Testis (tissue), 3 donors: ENCODE data around the gene CPNE7. TPM values are rescaled to one million over a fixed set of nuclear protein-coding genes. Genes with fewer than 3 reads are reported as not detected.

Experiments
- DNase-seq: peaks from one replicate; pipeline ENCODE4 v3.0.0-alpha.2; 2019
- H3K27ac ChIP-seq, 2 donors: fragments of 200-600 bp; sonication (generic); one replicate each; pipeline ENCODE4 v1.5.1; 2019
- H3K27me3 ChIP-seq: fragments of 200-600 bp; sonication (generic); one replicate; pipeline ENCODE4 v1.5.1; 2019
- H3K36me3 ChIP-seq: fragments of 200-600 bp; sonication (generic); one replicate; pipeline ENCODE4 v1.5.1; 2017; ENCODE audit warnings: low read depth; ENCODE audit errors: missing control alignments
- H3K4me1 ChIP-seq: fragments of 200-600 bp; sonication (generic); one replicate; pipeline ENCODE4 v1.5.1; 2019
- H3K4me3 ChIP-seq, 2 donors: fragments of 200-600 bp; sonication (generic); one replicate each; pipeline ENCODE4 v1.5.1; 2017 to 2019
- H3K9me3 ChIP-seq: fragments of 200-600 bp; sonication (generic); one replicate; pipeline ENCODE4 v1.5.1; 2017
- POLR2A ChIP-seq: fragments of 450-650 bp; IDR thresholded peaks from one replicate; pipeline ENCODE4 v1.6.1; 2017; ENCODE audit warnings: antibody characterized with exemption, mild to moderate bottlenecking, moderate library complexity
- WGBS, 2 donors: methylation state at CpG; one replicate each; pipeline ENCODE4 v1.1.5; 2018; 5-methylcytosine and 5-hydroxymethylcytosine counted together
- intact Hi-C: fragments of 100-400 bp; cut with DNase I; formaldehyde crosslinking; loops from one replicate; pipeline ENCODE4 v1.15.1; 2023; ENCODE audit warnings: low total_unique reads
- polyA plus RNA-seq: library from polyadenylated mRNA; stranded (reverse); fragments of 350-450 nt; fragmentation: Illumina TruSeq; extraction: RNeasy Lipid Tissue Mini Kit (QIAGEN cat#74804); gene quantifications from one replicate; pipeline ENCODE4 v1.2.3, GENCODE V29; 2014; ENCODE audit warnings: low read depth, low replicate concordance; ENCODE audit not compliant: insufficient read depth
- total RNA-seq, 2 donors: library from RNA; depleted of rRNA; stranded (reverse); fragments of >200 nt; gene quantifications; one replicate each; pipeline ENCODE4 v1.2.3, GENCODE V29; 2016
- TF ChIP-seq, protein P1 (sequence below), 3 experiments: fragments of 450-650 bp in 2 of 3; fragments of 200-600 bp in 1 of 3; sonication (generic) in 1 of 3; IDR thresholded peaks; one replicate each; pipeline ENCODE4 v1.5.1; 2016 to 2019; ENCODE audit warnings: antibody characterized with exemption in 3 of 3, mild to moderate bottlenecking in 2 of 3, moderate library complexity in 1 of 3

Gene CPNE7
- total and polyA plus RNA-seq, 3 donors from 2014 or later = 3.3 to 15.0 (median 12.5) TPM

- no peaks in the 10 kb centered on the region for H3K36me3 ChIP-seq
- no peaks in the 10 kb centered on the region for H3K27me3 ChIP-seq
- WGBS, 2 donors = 89 to 93% methylated on average over 27 to 28 of the region's 28 CpGs
- no peak overlapping the region for H3K4me3 ChIP-seq
- H3K9me3 ChIP-seq = no peaks in the 10 kb centered on the region
- DNase-seq = no peak
- TF ChIP-seq POLR2A = no peak
- TF ChIP-seq, protein P1, sequence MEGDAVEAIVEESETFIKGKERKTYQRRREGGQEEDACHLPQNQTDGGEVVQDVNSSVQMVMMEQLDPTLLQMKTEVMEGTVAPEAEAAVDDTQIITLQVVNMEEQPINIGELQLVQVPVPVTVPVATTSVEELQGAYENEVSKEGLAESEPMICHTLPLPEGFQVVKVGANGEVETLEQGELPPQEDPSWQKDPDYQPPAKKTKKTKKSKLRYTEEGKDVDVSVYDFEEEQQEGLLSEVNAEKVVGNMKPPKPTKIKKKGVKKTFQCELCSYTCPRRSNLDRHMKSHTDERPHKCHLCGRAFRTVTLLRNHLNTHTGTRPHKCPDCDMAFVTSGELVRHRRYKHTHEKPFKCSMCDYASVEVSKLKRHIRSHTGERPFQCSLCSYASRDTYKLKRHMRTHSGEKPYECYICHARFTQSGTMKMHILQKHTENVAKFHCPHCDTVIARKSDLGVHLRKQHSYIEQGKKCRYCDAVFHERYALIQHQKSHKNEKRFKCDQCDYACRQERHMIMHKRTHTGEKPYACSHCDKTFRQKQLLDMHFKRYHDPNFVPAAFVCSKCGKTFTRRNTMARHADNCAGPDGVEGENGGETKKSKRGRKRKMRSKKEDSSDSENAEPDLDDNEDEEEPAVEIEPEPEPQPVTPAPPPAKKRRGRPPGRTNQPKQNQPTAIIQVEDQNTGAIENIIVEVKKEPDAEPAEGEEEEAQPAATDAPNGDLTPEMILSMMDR (IDR thresholded peaks at IDR 0.05) = no peak
- intact Hi-C loops = no loop called here
- H3K4me1 ChIP-seq = no peaks in the 10 kb centered on the region
- no peak overlapping the region for H3K27ac ChIP-seq
Observed at GRCh38 chr16:89548344-89549006, 27.1 kb upstream of the CPNE7 start.

- no peaks in the 10 kb centered on the region for H3K27me3 ChIP-seq
- no peak overlapping the region for H3K27ac ChIP-seq
- DNase-seq = no peak
- WGBS, 2 donors = 92% methylated on average over 10 of the region's 10 CpGs
- H3K4me1 ChIP-seq = no peaks in the 10 kb centered on the region
- TF ChIP-seq, protein P1 (IDR thresholded peaks at IDR 0.05) = no peak
- TF ChIP-seq POLR2A = no peak
- H3K4me3 ChIP-seq = no peak overlapping the region
- intact Hi-C loops = no loop called here
- H3K9me3 ChIP-seq = no peaks in the 10 kb centered on the region
- no peaks in the 10 kb centered on the region for H3K36me3 ChIP-seq
Observed at GRCh38 chr16:89549007-89549700, 26.4 kb upstream of the CPNE7 start.

GRCh38 chr16:89550421-89551007 is 25.0 kb upstream of the CPNE7 start:
- H3K36me3 ChIP-seq = no peaks in the 10 kb centered on the region
- TF ChIP-seq, protein P1 (IDR thresholded peaks at IDR 0.05) = no peak
- no peak for TF ChIP-seq POLR2A
- WGBS, 2 donors = 95% methylated on average over 13 to 22 of the region's 22 CpGs

DNA sequence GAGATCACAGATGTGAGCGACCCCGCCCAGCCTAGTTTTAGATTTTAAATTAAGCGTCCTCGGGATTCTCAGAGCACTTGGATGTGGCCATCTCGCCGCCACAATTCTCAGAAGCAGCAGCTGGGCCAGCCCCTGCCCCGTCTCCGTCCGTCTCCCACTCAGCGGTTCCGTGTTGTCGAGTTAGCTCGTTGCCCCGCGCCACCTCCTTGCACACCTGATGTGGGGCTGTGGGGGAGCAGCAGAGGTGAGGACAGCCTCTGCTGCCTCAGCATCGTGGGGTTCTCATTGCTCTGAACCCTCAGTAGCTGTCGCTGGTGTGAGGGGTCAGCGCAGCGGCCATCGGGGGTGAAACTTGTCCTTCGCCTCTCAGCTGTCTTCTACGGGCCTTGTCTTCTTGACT is 23.2 kb upstream of the CPNE7 start:
- H3K27me3 ChIP-seq = no peaks in the 10 kb centered on the region
- no peak for TF ChIP-seq POLR2A
- TF ChIP-seq, protein P1 (IDR thresholded peaks at IDR 0.05) = no peak
- no peak overlapping the region for H3K4me3 ChIP-seq
- no peak overlapping the region for H3K27ac ChIP-seq
- no peaks in the 10 kb centered on the region for H3K36me3 ChIP-seq
- H3K9me3 ChIP-seq = no peaks in the 10 kb centered on the region
- intact Hi-C loops = no loop called here
- WGBS, 2 donors = 91 to 94% methylated on average over 21 to 22 of the region's 22 CpGs
- no peak for DNase-seq
- no peaks in the 10 kb centered on the region for H3K4me1 ChIP-seq

More at GRCh38 chr16:89550421-89551007, 25.0 kb upstream of the CPNE7 start:
- Histone ChIP-seq H3K27me3 (no peaks in the 10 kb centered on the region), H3K9me3 (no peaks in the 10 kb centered on the region), H3K4me1 (no peaks in the 10 kb centered on the region), H3K27ac (no peak overlapping the region), H3K4me3 (no peak overlapping the region)
- no peak for DNase-seq
- intact Hi-C loops = no loop called here
